DMS53 (cell line): ENCODE data around the gene TPPP3.

Source experiments
- DNase-seq: peaks from one replicate; lab custom pipeline; 2025; lab: John Stamatoyannopoulos, UW

The TPPP3 gene

GRCh38 chr16:67342616-67343015, 50.7 kb downstream of the TPPP3 start:
- DNase-seq: peak; percentile 24

GRCh38 chr16:67341250-67341649, 52.0 kb downstream of the TPPP3 start:
- DNase-seq: no peak
